Airway epithelial cell (primary cell): ENCODE data around the gene TRDMT1. TPM values are rescaled to one million over a fixed set of nuclear protein-coding genes. Genes with fewer than 3 reads are reported as not detected.

Experiments
- total RNA-seq: library from RNA; depleted of rRNA; stranded (reverse); fragments of >200 nt; gene quantifications from 2 replicates; pipeline ENCODE4 v1.2.3, GENCODE V29; 2015

Gene TRDMT1, protein sequence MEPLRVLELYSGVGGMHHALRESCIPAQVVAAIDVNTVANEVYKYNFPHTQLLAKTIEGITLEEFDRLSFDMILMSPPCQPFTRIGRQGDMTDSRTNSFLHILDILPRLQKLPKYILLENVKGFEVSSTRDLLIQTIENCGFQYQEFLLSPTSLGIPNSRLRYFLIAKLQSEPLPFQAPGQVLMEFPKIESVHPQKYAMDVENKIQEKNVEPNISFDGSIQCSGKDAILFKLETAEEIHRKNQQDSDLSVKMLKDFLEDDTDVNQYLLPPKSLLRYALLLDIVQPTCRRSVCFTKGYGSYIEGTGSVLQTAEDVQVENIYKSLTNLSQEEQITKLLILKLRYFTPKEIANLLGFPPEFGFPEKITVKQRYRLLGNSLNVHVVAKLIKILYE
- total RNA-seq = 2.3 and 2.4 TPM in 2 replicates

DNA sequence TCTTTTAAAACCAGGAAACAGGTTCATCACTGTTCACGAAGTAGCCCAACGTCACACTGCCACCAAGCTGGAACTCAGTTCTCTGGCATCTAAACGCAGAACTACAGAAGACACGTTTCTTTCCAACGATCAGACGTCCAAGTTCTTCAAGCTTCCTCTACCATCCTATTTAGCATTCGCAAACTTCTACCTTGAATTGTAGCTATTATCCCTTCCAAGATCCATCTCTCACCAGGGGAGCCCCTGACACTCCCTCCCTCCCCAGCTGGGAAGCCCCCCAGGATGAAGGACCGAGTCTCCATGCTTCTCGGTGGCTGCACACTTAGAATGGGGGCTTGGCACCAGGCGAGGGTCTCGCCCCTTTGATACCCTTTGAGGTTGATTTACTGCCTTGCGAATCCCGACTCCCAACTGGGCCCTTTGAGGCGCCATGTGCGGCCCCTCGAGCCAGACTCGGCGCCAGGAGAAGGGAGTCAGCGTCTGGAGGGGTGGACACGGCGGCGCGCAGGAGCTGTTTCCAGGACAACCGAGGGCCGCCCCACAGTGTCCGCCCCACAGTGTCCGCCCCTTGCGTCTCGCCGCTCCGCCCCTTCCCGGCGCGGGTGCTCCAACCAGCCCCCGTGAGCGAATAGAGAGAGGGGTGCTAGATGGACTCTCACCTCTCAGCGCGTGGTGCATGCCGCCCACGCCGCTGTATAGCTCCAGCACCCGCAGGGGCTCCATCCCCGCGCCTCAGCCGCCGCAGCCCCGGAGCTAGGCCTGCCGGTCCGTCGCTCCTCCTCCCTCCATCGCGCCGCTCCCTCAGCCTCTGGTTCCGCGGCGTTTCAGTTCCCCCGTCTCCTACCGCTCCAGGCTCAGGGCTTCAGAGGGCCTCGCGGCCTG is at the start of gene TRDMT1:
Gene TRDMT1 (minus strand): TSS at position 761 of the 882 bp plus-strand sequence. CDS start 38 bp downstream, at position 723.

DNA sequence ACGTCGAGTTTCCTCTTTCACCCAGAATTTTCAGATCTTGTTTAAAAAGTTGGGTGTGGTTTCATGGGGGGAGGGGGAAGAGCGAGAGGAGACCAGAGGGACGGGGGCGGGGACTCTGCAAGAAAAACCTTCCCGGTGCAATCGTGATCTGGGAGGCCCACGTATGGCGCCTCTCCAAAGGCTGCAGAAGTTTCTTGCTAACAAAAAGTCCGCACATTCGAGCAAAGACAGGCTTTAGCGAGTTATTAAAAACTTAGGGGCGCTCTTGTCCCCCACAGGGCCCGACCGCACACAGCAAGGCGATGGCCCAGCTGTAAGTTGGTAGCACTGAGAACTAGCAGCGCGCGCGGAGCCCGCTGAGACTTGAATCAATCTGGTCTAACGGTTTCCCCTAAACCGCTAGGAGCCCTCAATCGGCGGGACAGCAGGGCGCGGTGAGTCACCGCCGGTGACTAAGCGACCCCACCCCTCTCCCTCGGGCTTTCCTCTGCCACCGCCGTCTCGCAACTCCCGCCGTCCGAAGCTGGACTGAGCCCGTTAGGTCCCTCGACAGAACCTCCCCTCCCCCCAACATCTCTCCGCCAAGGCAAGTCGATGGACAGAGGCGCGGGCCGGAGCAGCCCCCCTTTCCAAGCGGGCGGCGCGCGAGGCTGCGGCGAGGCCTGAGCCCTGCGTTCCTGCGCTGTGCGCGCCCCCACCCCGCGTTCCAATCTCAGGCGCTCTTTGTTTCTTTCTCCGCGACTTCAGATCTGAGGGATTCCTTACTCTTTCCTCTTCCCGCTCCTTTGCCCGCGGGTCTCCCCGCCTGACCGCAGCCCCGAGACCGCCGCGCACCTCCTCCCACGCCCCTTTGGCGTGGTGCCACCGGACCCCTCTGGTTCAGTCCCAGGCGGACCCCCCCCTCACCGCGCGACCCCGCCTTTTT is 26.9 kb upstream of the TRDMT1 start, which contains the start of gene VIM:
Gene VIM (plus strand): TSS at position 151 of the 925 bp plus-strand sequence. CDS start 1,182 bp downstream, outside the sequence.

DNA sequence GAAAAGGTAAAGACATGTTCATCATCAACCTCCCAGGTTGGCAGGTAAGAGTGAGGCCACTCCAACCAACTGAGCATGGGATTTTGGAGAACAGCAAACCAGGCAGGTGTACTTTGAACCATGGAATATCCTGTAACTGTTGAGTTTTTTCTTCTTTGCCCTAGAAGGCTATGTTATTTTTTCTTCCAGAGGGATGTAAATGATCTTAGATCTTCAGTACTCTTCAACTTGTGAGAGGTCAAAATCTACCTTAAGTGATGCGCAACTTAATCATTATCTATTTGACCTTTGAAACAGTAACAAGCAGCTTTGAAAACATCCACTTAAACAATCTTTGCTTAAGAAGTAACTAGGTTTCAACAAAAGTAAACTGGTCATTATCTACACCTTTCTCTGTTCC is 71.7 kb downstream of the TRDMT1 start, which contains the start of gene CUBN:
Gene CUBN (minus strand): TSS at position 71 of the 400 bp plus-strand sequence. CDS start 46 bp downstream, at position 25.

Other genes starting within 250 kb of the TRDMT1 start
- gene CUBN, start 71.9 kb downstream of the TRDMT1 start, total RNA-seq = under 0.01 and 0.88 TPM in 2 replicates
- 504 and 507 TPM in 2 replicates for gene VIM, start 26.6 kb upstream of the TRDMT1 start, total RNA-seq